ENCODE data around the gene POF1B. TPM values are rescaled to one million over a fixed set of nuclear protein-coding genes. Genes with fewer than 3 reads are reported as not detected.
"Not testable (repeated sequence)": the region's sequence is repeated elsewhere in the genome, so short reads cannot be mapped to it uniquely, and the experiment has no call there.

The POF1B gene
- total RNA-seq, 2 experiments from 2014 or later = 0.05 to 0.17 TPM

GRCh38 chrX:85288992-85289723 is 90.3 kb downstream of the POF1B start:
- Mint-ChIP-seq H3K4me3 (no peak overlapping the region), H3K27ac (no peak overlapping the region), H3K9me3 (peaks cover 2% of the 10 kb centered on the region), H3K27me3 (no peaks in the 10 kb centered on the region), H3K36me3 (ENCODE audit: low read depth) (no peaks in the 10 kb centered on the region), H3K4me1 (ENCODE audit: low read depth) (no peaks in the 10 kb centered on the region)
- CTCF ChIA-PET = no interaction called here
- no peaks in the 10 kb centered on the region for H3K36me3 ChIP-seq (ENCODE audit: insufficient read depth, low read length)
- no peaks in the 10 kb centered on the region for H3K4me1 ChIP-seq (ENCODE audit: insufficient read depth, low read length)
- ATAC-seq (ENCODE audit: poor library complexity) (no peak), DNase-seq (no peak)
- no peak overlapping the region for H3K4me3 ChIP-seq (ENCODE audit: low read length)
- H3K27me3 ChIP-seq (ENCODE audit: control insufficient read depth in 1 of 2, insufficient read depth in 2 of 2, low read length in 2 of 2) = no peaks in the 10 kb centered on the region
- POLR2A ChIA-PET = no interaction called here
- no peak overlapping the region for H3K27ac ChIP-seq (ENCODE audit: low read depth in 1 of 2, low read length in 2 of 2)
- no peaks in the 10 kb centered on the region for H3K9me3 ChIP-seq (ENCODE audit: control insufficient read depth in 1 of 2, insufficient read depth in 1 of 2, low read length in 2 of 2)
- no peak for TF ChIP-seq CTCF (IDR thresholded peaks at IDR 0.05)
- intact Hi-C loops (cut with DNase I, micrococcal nuclease) = no loop called here

GRCh38 chrX:85285286-85285685 is 94.2 kb downstream of the POF1B start:
- H3K9me3 ChIP-seq (ENCODE audit: control insufficient read depth in 1 of 2, insufficient read depth in 1 of 2, low read length in 2 of 2); intact Hi-C loops (cut with DNase I, micrococcal nuclease); H3K9me3 Mint-ChIP-seq; H3K4me1 Mint-ChIP-seq (ENCODE audit: low read depth); H3K36me3 Mint-ChIP-seq (ENCODE audit: low read depth); H3K4me1 ChIP-seq (ENCODE audit: insufficient read depth, low read length); H3K27ac ChIP-seq (ENCODE audit: low read depth in 1 of 2, low read length in 2 of 2); H3K27me3 ChIP-seq (ENCODE audit: control insufficient read depth in 1 of 2, insufficient read depth in 2 of 2, low read length in 2 of 2); H3K27ac Mint-ChIP-seq; POLR2A ChIA-PET; H3K36me3 ChIP-seq (ENCODE audit: insufficient read depth, low read length); H3K4me3 ChIP-seq (ENCODE audit: low read length); ATAC-seq (ENCODE audit: poor library complexity); H3K4me3 Mint-ChIP-seq; CTCF ChIA-PET; DNase-seq; H3K27me3 Mint-ChIP-seq: not testable (repeated sequence)

GRCh38 chrX:85244450-85245211 is 134.8 kb downstream of the POF1B start:
- H3K9me3 ChIP-seq (ENCODE audit: control insufficient read depth in 1 of 2, insufficient read depth in 1 of 2, low read length in 2 of 2) = peaks cover 0 to 6% of the 10 kb centered on the region in 2 experiments
- DNase-seq (peak in 3 of 14 experiments; percentile 6 to 9 (median 9)), ATAC-seq (ENCODE audit: poor library complexity) (peak; percentile 38)
- no peaks in the 10 kb centered on the region for H3K9me3 Mint-ChIP-seq
- POLR2A ChIA-PET = no interaction called here
- peaks cover 6% of the 10 kb centered on the region for H3K4me1 ChIP-seq (ENCODE audit: insufficient read depth, low read length)
- H3K36me3 ChIP-seq (ENCODE audit: insufficient read depth, low read length) = no peaks in the 10 kb centered on the region
- H3K36me3 Mint-ChIP-seq (ENCODE audit: low read depth) = peaks cover 5% of the 10 kb centered on the region
- H3K4me3 Mint-ChIP-seq = peak overlapping the region; percentile 96
- H3K27me3 ChIP-seq (ENCODE audit: control insufficient read depth in 1 of 2, insufficient read depth in 2 of 2, low read length in 2 of 2) = no peaks in the 10 kb centered on the region
- no peak for TF ChIP-seq CTCF (IDR thresholded peaks at IDR 0.05)
- CTCF ChIA-PET = no interaction called here
- H3K27ac Mint-ChIP-seq = peak overlapping the region; percentile 71
- H3K4me3 ChIP-seq (ENCODE audit: low read length) = peak overlapping the region; percentile 62
- intact Hi-C loops (cut with DNase I, micrococcal nuclease) = no loop called here
- peaks cover 10% of the 10 kb centered on the region for H3K4me1 Mint-ChIP-seq (ENCODE audit: low read depth)
- no peak overlapping the region for H3K27ac ChIP-seq (ENCODE audit: low read depth in 1 of 2, low read length in 2 of 2)
- peaks cover 7% of the 10 kb centered on the region for H3K27me3 Mint-ChIP-seq

All from CD4-positive, alpha-beta T cell (primary cell).